ENCODE data around the gene IFNA6.

Gene IFNA6

GRCh38 chr9:21331676-21332402, 18.8 kb downstream of the IFNA6 start:
- no peak for DNase-seq (ENCODE audit: low read depth in 3 of 3)

- DNase-seq (ENCODE audit: low read depth in 3 of 3), result no peak
These were observed 24.1 kb downstream of the IFNA6 start for GRCh38 chr9:21326526-21327139.

- no peak for DNase-seq (ENCODE audit: low read depth in 3 of 3)
These were observed 26.6 kb downstream of the IFNA6 start for GRCh38 chr9:21324047-21324446.

GRCh38 chr9:21322911-21323461, 27.7 kb downstream of the IFNA6 start:
- no peak for DNase-seq (ENCODE audit: low read depth in 3 of 3)

GRCh38 chr9:21320465-21320864, 30.2 kb downstream of the IFNA6 start:
- no peak for DNase-seq (ENCODE audit: low read depth in 3 of 3)

GRCh38 chr9:21317956-21318923, 32.4 kb downstream of the IFNA6 start:
- DNase-seq (ENCODE audit: low read depth in 3 of 3), result peak in 1 of 3 experiments; percentile 3

GRCh38 chr9:21316860-21317259, 33.8 kb downstream of the IFNA6 start:
- DNase-seq (ENCODE audit: low read depth in 3 of 3), result no peak

GRCh38 chr9:21316032-21316842, 34.5 kb downstream of the IFNA6 start:
- no peak for DNase-seq (ENCODE audit: low read depth in 3 of 3)

- DNase-seq (ENCODE audit: low read depth in 3 of 3), result no peak
These were observed 36.5 kb downstream of the IFNA6 start for GRCh38 chr9:21314152-21314551.

GRCh38 chr9:21311889-21312288, 38.8 kb downstream of the IFNA6 start:
- DNase-seq (ENCODE audit: low read depth in 3 of 3), result no peak

- DNase-seq (ENCODE audit: low read depth in 3 of 3), result no peak
These were observed 45.5 kb downstream of the IFNA6 start, which contains the start of gene IFNA5 for GRCh38 chr9:21305213-21305612. Gene IFNA5, minus strand, starts transcription at chr9:21305313. Its CDS starts 57 bp downstream, at chr9:21305256.

Measured in stimulated activated CD4-positive, alpha-beta T cell treated with anti-CD3 and anti-CD28 coated beads, TNF-alpha, amount 100 ng/mL, for 4 hours (primary cell).